HG02759 (cell line): ENCODE measurements around the gene KCTD10.

Experiments
- ATAC-seq: cut with Tn5 transposase; IDR thresholded peaks from one replicate; pipeline ENCODE4 v1.9.1; 2021; ENCODE audit warnings: mild to moderate bottlenecking, moderate library complexity; ENCODE audit not compliant: unreplicated experiment

Gene KCTD10

DNA sequence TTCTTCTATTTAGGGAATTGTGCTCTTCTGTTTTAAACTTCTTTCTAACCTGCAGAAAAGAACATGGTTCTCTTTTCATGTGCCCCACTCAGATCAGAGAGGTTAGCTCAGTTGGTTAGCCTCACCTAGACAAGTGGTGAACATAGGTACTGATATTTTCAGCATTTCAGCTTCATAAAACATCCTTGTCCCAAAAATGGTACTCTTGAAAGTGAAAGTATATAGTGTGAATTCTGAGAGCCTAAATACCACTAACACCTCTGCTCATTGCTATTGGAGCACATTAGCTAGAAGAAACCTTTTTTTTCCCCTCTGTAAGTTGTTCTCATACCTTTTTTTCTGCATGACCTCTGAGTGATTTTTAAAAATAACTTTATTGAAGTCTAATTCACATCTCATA is 17.9 kb upstream of the KCTD10 start:
- ATAC-seq: no peak

- ATAC-seq: no peak
Observed at GRCh38 chr12:109494348-109494881, 17.3 kb upstream of the KCTD10 start.

DNA sequence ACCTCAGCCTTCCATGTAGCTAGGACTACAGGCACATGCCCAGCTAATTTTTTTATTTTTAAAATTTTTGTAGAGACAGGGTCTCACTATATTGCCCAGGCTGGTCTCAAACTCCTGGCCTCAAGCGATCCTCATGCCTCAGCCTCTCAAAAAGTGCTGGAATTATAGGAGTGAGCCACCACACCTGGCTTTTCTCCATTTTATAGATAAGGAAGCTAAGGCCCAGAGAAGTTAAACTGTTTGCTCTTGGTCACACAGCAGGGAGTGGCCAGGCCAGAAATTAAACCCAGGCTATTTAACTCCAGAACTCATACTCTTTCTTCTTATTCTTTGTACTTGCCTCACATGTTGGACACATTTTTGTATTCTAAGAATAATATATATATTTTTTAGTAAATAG is 16.8 kb upstream of the KCTD10 start:
- no peak for ATAC-seq

DNA sequence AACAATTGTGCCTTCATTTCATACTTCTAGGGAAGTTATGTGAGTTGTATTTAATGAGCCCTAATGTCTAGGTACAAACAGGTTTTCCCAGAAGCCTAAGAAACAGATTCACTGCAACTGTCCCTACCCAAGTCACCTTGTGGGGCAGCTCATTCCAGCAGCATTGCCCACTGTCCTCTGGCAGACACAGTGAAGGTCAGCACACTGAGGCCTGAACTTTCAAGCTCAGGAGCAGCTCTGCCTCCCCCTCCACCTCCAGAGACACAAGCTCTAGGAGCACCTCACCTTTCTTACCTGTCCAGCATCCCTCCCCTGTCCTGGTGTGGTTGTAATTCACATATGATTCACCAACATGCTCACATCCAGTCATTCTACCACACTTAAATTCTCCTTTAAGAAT is 16.0 kb upstream of the KCTD10 start:
- no peak for ATAC-seq

DNA sequence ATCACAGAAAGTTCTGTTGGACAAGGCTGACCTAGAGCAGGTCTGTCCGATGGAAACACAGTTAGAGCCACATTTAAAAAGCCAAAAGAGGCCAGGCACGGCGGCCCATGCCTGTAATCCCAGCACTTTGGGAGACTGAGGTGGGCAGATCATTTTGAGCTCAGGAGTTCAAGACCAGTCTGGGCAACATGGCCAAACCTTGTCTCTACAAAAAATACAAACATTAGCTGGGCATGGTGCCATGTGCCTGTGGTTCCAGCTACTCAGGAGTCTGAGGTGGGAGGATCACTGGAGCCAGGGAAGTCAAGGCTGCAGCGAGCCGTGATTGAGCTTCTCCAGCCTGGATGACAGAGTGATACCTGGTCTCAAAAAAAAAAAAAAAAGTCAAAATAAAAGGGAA is 15.3 kb upstream of the KCTD10 start:
- no peak for ATAC-seq

DNA sequence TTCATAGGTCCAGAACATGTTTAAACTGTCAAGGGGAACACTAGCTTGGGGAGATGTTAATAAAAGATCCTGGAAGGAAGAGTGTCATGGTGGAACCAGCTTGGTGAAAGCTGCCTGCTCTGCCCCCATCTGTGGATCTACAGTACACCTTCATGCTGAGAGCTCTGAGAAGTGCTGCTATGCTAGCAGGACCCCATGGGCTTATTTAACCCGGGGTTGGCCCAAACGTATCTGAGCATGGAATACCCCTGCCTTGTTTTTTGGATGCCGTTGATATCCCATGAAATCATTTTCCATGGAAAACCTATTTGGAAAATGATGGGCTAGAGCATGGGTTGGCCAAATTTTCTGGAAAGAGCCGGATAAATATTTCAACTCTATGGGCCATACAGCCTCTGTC is 14.6 kb upstream of the KCTD10 start:
- ATAC-seq: no peak

DNA sequence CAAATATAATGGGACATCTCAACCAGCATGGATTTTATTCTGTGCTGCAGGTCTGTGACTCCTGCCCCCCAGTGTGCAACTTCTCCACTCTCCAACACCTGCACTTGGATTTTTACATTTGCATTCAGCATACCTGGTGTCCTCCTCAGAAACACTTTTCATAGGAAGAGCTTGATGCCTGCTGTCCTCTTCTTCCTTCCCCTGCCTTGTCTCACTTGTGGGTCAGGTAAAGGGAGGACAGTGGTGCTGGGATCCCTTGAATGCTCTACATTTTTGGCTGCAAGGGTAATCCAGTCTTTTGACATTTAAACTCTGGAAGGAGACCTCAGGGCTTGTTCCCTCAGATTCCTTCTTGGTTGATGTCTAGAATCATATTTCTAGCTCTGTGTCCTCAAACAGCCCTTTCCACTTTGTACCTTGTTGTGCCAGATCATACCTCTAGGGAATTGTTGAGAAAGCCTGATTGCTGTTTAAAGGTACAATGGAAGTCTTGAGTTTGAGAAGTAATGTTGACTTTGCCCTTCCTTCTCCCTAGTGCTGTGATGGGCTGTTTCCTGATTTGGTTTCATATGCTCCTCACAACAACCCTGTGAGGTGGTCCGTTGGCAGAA is 13.0 kb upstream of the KCTD10 start:
- no peak for ATAC-seq

DNA sequence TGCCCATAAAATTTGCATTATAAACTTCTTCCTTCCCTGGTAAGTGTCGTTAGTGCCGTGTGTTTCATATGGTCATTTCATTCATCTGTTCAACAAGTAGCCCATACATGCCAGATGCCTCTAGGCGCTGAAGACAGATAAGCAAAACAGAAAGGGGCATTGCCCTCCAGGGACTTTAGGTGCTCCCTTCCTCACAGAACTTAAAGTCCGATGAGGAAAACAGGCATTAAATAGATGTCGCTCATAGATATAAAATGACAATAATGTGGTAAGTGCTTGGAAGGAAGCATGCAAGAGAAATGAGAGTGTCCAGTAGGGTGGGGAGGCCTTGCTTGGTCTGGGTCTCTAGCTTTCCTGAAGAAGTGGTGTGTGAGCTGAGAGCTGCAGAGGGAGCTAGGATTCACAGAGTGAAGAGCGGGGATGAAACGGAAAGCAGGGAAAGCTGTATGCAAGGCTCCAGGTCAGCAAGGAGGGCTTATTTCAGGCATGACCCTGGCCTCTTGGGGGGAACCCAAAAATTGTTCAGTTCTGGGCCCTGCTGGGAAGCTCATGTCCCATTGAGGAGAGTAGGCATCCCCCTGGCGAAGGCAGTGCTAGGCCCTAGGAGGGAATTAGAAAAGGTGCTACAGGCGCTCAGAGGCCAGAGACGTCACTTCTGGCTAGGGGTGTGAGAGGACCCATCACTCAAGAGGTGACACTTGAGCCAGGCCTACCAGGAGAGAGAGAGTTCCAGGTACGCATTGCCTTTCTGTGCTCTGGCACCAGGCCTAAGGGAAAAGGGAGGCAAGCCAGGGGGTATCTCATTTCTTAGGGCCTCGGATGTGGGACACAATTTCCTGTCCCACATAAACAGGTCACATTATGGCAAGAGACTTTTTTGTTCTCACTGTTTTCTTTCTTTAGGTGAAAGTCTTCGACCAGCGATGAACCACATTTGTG is 12.2 kb upstream of the KCTD10 start:
- ATAC-seq: no peak

DNA sequence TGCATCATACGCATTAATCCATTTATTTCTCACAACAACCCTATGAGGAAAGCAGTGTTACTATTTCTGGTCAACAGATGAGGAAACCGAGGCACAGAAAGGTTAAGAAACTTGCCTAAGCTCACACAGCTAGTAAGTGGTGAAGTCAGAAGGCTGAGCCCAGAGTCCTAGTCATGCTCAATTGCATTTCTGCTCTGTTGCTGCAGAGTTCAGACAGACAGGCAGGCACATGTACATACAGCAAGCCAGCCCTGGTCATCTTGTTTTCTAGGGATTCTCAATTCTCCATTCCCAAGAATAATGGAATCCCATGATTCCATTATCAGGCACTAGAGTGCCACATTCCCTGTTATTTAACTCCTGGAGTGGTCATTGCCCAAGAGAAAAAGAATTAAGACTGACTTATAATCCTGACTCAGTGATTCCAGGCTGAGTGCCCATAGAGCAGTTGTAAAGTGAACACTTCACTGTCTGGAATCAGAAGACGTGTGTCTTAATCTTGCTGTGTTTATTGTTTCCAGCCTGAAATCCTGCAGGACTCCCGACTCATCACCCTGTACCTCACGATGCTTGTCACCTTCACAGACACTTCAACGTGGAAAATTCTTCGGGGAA is 11.1 kb upstream of the KCTD10 start:
- no peak for ATAC-seq

DNA sequence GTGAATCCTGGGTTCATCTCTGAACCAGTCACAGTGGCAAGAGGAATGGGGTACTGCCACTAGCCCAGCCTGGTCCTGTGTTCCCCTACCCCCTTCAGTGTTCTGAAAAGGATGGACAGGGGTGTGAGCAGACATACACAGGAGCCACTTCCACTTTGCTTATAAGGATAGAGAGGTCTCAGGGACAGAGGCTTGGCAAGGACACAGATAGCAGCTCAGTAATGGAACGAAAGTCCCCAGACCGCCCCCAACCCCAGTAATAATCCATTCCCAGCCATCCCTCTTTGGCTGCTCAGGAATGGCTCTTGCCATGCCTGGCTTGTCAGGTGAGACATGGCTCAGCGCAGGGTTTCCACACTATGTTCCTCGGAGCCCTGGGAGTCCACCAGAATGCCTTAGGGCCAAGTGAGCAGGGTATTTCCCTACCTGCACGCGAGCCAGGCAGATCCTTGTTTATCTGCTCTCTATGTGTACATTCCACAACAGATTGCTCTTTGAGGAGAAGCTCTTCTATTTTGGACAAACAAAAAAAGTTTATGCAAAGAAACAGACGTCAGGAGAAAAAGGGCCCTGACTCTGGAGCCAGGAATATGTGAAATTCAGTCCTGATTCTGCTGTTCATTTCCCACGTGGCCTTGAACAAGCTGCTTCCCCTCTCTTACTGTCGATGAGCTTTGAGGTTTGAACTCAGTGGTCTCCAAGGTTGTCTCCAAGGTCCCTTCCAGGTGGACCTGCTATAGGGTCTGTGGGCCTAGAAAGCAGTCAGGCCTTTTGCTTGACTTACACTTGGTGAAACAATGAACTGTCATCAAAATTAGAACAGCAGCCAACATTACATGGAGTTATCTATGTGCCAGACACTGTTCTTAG is 10.3 kb upstream of the KCTD10 start:
- ATAC-seq: no peak

DNA sequence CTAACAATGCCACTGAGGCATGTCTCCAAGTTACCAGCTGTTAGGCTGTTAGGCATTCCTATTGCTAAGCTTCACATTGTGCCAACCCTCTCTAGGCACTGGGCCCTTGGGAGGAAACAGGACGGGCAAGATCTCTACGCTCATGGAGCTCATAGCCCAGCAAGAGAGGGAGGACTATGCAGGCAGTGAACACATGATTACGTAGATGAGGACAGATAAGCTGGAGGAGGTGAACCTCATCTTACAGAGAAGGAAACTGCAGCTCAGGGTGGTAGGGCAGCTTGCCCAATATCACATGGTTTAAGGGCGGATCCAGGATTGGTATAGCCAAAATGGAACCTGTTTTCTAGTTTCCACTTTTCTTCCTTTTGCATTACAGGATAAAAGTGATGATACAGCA is 8.1 kb upstream of the KCTD10 start:
- ATAC-seq: no peak

DNA sequence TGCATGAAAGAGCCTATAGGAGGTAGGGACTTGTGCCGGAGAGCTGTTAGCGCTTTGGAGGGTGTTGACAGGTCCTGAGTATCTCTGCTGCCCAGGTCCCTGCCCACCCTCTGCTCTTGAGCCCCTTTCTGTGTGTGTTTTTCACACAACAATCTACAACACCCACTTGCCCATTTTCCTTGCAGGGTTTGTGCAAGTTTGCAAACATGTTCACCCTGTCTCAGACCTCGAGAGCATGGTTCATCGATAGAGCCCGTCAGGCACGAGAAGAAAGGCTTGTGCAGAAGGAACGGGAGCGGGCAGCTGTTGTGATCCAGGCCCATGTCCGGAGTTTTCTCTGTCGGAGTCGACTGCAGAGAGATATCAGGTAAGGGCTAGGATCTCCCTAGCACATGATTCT is 6.2 kb upstream of the KCTD10 start:
- no peak for ATAC-seq

DNA sequence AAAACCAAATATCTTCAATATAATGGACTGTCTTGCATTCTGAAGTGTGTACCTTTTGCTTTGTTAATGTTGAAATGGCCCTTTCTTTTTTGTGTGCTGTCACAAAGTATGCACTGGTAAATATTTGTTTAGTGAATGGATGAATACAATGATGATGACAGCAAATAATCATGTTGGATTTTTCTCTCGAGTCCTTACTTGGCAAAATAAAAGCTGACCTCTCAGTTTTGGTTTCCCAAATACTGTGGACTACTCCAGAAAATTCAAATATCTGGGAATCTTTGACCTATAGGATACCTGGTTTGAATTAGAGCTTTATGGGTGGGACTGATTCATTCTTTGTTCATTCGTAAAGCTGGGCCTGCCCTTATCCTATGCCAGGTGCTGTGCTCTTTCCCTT is 5.8 kb upstream of the KCTD10 start:
- no peak for ATAC-seq

DNA sequence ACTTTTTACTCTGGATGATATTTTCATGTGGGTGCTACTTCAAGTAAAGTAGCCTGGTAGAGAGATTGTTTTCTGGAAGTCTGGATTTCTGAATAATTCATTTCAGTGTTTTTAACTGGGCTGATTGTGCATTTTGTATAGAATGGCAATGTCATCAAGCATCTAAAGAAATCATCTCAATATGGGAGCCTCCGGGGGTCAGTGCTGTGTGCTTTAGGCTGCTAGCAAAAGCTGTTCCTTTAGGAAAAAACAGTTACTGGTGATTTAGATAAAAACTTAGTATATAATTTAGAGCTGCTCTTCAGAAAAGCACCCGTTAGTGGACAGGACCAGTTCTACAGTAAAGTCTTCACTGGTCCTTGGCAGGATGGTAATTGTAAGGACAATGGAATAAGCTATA is 5.4 kb upstream of the KCTD10 start:
- ATAC-seq: no peak

- ATAC-seq: no peak
Observed at GRCh38 chr12:109481863-109482262, 4.8 kb upstream of the KCTD10 start.

DNA sequence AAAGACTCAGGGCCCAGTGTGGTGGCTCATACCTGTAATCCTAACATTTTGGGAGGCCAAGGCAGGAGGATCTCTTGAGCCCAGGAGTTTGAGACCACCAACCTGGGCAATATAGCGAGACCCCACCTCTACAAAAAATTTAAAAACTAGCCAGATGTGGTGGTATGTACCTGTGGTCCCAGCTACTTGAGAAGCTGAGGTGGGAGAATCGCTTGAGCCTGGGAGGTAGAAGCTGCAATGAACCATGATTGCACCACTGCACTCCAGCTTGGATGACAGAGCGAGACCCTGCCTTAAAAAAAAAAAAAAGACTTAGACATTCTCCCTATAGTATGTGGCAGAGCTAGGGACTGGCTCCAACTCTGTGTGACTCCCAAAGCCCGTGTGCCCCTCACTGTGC is 3.3 kb upstream of the KCTD10 start:
- no peak for ATAC-seq

GRCh38 chr12:109479761-109480160 is 2.7 kb upstream of the KCTD10 start:
- no peak for ATAC-seq

- ATAC-seq: no peak
Observed at GRCh38 chr12:109477963-109478315, 839 bp upstream of the KCTD10 start.

DNA sequence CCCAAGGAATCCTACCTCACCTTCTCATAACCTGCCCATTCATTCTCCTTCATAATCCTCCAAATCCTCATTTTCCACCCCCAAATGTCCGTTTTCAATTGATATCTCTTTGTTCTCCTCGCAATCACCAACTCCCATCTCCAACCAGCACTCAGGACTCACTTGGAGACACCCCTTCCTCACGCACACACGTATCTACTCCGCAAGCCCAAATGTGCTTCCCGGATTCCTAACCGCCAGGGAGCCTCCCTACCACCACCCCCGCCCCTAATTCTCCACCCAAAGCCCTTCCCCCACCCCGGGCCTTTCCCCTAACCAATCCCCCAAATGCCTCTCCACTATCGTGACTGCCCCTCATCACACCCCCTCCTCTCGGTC is 304 bp downstream of the KCTD10 start:
- no peak for ATAC-seq

DNA sequence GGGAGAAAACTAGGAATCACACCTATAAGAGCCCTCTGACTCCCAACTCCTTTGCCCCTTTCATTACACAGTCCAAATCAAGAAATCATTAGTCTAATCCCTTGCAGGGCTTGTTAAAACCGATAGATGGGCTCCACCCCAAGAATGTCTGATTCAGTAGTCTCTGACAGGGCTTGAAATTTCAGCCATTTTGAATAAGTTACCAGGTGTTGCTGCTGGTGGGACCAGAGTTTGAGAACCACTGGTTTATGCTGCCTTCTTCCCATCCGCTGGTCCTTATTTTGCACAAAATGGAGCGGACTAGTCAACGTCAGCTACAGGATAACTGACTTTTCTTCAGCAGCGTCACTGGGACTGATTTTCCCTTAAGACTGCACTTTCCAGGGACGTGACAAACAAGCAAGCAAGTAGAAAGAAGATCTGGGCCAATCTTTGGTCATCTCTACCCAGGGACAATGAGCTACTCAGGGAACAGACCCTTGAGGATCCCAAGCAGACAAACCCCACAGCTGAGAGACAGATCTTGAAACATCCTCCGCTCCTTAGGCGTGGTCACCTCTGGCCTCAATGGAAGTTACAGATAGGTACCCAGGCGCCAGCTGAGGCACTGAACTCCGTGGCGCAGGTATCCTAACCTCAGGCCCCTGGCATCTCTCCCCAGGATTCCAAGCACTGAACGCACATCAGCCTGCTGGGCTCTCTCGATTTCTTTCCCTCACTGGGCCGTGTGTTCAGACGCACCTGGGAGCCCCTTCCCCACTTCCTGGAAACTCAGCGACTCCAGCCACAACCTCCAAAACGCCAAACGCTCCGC is 900 bp downstream of the KCTD10 start:
- ATAC-seq: no peak
